ENCODE results near the gene IFNLR1. TPM values are rescaled to one million over a fixed set of nuclear protein-coding genes. Genes with fewer than 3 reads are reported as not detected.

Gene IFNLR1
- total and polyA plus RNA-seq, 12 donors: 0.51 to 3.7 (median 2.4) TPM

DNA sequence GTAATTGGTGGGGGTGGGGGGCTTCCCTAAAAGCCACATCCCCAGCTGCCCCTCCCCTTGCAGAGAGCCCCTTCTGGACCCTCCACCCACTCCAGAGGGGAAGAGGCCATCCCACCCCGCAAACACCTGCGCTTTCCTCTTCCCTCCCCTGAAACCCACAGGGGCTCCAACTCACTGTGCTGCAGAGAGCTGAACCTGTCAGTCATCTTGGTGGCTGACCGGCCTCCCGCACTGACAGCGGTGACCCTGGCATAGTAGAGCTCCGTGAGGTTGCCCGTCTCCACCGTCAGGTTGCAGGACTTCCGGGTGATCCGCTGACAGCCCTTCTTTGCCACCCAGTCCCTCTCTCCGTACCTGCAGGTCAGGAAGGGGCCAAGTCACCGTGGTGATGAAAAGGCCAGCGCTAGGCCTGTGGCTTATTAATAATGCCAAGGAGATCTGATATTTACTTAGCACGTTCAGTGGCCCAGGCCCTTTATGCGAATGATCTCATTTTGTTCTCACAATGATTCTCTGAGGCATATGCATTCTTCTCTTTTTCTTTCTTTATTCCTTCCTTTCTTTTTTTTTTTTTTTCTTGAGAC, 50.0 kb downstream of the IFNLR1 start:
- no peaks in the 10 kb centered on the region for H3K36me3 ChIP-seq
- ATAC-seq (no peak), DNase-seq (no peak)
- no peak overlapping the region for H3K4me3 ChIP-seq
- intact Hi-C loops (cut with DNase I): no loop called here
- H3K27me3 ChIP-seq: no peaks in the 10 kb centered on the region
- H3K9me3 ChIP-seq: no peaks in the 10 kb centered on the region
- no peak overlapping the region for H3K27ac ChIP-seq
- no peaks in the 10 kb centered on the region for H3K4me1 ChIP-seq
- 79 to 88% methylated on average over 15 of the region's 15 CpGs for WGBS, 2 donors
- TF ChIP-seq, protein P1, sequence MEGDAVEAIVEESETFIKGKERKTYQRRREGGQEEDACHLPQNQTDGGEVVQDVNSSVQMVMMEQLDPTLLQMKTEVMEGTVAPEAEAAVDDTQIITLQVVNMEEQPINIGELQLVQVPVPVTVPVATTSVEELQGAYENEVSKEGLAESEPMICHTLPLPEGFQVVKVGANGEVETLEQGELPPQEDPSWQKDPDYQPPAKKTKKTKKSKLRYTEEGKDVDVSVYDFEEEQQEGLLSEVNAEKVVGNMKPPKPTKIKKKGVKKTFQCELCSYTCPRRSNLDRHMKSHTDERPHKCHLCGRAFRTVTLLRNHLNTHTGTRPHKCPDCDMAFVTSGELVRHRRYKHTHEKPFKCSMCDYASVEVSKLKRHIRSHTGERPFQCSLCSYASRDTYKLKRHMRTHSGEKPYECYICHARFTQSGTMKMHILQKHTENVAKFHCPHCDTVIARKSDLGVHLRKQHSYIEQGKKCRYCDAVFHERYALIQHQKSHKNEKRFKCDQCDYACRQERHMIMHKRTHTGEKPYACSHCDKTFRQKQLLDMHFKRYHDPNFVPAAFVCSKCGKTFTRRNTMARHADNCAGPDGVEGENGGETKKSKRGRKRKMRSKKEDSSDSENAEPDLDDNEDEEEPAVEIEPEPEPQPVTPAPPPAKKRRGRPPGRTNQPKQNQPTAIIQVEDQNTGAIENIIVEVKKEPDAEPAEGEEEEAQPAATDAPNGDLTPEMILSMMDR (IDR thresholded peaks at IDR 0.05): no peak

DNA sequence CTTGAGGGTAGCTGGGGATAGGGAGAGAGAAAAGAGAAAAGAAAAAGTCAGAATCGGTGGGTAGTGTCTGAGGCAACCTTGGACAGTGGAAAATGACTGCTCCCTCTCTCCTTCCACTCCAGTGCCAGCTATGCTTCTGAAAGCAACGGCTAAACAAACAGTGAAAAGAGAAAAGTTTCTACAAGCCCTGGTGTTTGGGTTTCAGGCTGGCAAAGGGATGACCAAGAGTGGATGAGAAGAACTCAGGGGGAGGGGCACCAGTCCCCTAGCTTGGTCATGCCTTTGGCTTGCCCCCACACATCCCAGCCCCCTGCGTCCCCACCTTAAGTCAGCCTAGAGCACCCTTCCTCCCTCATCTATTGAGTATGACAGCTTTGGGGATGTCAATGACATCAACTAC, 52.7 kb downstream of the IFNLR1 start:
- TF ChIP-seq, protein P1 (IDR thresholded peaks at IDR 0.05): no peak
- DNase-seq (no peak), ATAC-seq (no peak)
- Histone ChIP-seq H3K9me3 (peaks cover 0 to 17% (median 4%) of the 10 kb centered on the region in 11 donors), H3K4me1 (no peaks in the 10 kb centered on the region), H3K4me3 (no peak overlapping the region), H3K27ac (no peak overlapping the region), H3K36me3 (no peaks in the 10 kb centered on the region), H3K27me3 (no peaks in the 10 kb centered on the region)
- 86% methylated on average over 3 of the region's 3 CpGs for WGBS, 2 donors
- intact Hi-C loops (cut with DNase I): no loop called here

DNA sequence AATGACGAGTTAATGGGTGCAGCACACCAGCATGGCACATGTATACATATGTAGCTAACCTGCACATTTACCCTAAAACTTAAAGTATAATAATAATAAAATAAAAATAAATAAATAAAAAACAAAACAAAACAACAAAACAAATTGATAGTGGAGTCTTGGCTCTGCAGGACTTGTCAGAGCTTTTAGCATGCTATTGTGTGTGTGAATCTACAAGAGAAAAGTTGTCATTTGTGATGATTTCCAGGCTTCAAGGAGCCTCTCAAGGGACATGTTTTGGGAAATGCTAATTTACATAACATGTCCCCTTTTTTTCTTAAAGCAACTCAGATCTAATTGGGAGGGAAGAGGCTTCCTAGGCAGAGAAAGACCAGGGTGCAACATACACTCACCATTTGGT, 53.3 kb downstream of the IFNLR1 start:
- Histone ChIP-seq H3K4me1 (no peaks in the 10 kb centered on the region), H3K4me3 (no peak overlapping the region), H3K27me3 (no peaks in the 10 kb centered on the region), H3K27ac (no peak overlapping the region), H3K9me3 (peaks cover 0 to 17% (median 4%) of the 10 kb centered on the region in 11 donors), H3K36me3 (no peaks in the 10 kb centered on the region)
- intact Hi-C loops (cut with DNase I): no loop called here
- WGBS, 2 donors: 89 to 100% methylated on average over 1 of the region's 1 CpG
- TF ChIP-seq, protein P1 (IDR thresholded peaks at IDR 0.05): no peak
- DNase-seq (no peak), ATAC-seq (no peak)

DNA sequence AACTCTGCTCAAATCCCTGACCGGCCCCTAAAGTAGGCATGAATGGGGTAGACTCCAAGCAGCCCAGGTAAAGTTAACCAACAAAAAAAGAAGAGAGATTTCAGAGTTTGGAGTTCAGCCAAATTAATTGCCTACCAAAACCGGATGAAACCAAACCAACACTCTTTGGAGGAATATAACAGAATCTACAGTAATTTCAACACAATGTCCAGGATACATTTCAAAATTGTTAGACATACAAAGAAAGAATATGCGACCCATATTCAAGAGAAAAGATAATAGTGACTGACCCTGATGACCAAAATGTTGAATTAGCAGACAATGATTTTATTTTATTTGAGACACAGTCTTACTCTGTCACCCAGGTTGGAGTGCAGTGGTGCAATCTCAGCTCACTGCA, 56.7 kb downstream of the IFNLR1 start:
- 87% methylated on average over 3 of the region's 3 CpGs for WGBS, 2 donors
- ATAC-seq (no peak), DNase-seq (no peak)
- Histone ChIP-seq H3K27ac (no peak overlapping the region), H3K4me1 (peaks cover 0 to 16% (median 9%) of the 10 kb centered on the region in 9 donors), H3K27me3 (no peaks in the 10 kb centered on the region), H3K4me3 (no peak overlapping the region), H3K9me3 (peaks cover 0 to 17% (median 4%) of the 10 kb centered on the region in 11 donors), H3K36me3 (no peaks in the 10 kb centered on the region)
- intact Hi-C loops (cut with DNase I): no loop called here
- TF ChIP-seq, protein P1 (IDR thresholded peaks at IDR 0.05): no peak
